ENCODE data around the gene CAPN10.
A peak's percentile ranks its signal among the peaks of the same experiment; 100 is the strongest.

Gene CAPN10

GRCh38 chr2:240577281-240578109, 9.0 kb upstream of the CAPN10 start:
- H3K36me3 ChIP-seq (replicated peaks), result peaks cover 24% of the 10 kb centered on the region

GRCh38 chr2:240578110-240578450, 8.5 kb upstream of the CAPN10 start:
- TF ChIP-seq CTCF (IDR thresholded peaks at IDR 0.05; ENCODE audit: low read depth, low read length, missing control alignments), result no peak
- in situ Hi-C loops (cut with HindIII; ENCODE audit: low pct_ligation_motif_present, low sequenced_read_pairs), result no loop called here
- peaks cover 24% of the 10 kb centered on the region for H3K36me3 ChIP-seq (replicated peaks)
- no peak overlapping the region for H3K4me3 ChIP-seq (ENCODE audit: low read depth, low read length)
- H3K27me3 ChIP-seq (replicated peaks), result no peaks in the 10 kb centered on the region
- no peak for DNase-seq
- no peak overlapping the region for H3K27ac ChIP-seq

More at GRCh38 chr2:240577281-240578109, 9.0 kb upstream of the CAPN10 start:
- in situ Hi-C loops (cut with HindIII; ENCODE audit: low pct_ligation_motif_present, low sequenced_read_pairs), result no loop called here
- Histone ChIP-seq H3K27me3 (replicated peaks) (no peaks in the 10 kb centered on the region), H3K4me3 (ENCODE audit: low read depth, low read length) (no peak overlapping the region), H3K27ac (no peak overlapping the region)
- DNase-seq, result no peak
- TF ChIP-seq CTCF (IDR thresholded peaks at IDR 0.05; ENCODE audit: low read depth, low read length, missing control alignments), result no peak

DNA sequence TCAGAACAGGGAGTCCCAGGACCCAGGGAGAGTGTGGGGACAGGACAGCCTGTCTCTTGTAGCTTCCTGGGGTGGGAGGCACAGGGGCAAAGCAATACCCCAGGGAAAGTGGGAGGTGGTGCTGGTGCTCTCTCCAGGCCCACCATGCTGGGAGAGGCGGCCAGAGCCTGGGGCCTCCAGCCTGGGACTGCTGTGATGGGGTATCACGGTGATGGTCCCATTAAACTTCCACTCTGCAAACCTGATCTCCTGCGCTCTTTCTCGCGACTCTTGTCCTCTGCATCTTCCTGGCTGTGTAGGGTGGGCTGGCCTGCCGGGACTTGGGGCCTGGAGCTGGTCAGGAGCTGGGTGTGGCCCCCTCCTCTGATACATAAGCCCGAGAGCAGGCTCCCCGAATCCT, 8.0 kb upstream of the CAPN10 start:
- Histone ChIP-seq H3K36me3 (replicated peaks) (peaks cover 24% of the 10 kb centered on the region), H3K27me3 (replicated peaks) (no peaks in the 10 kb centered on the region), H3K27ac (no peak overlapping the region), H3K4me3 (ENCODE audit: low read depth, low read length) (no peak overlapping the region)
- no peak for DNase-seq
- no peak for TF ChIP-seq CTCF (IDR thresholded peaks at IDR 0.05; ENCODE audit: low read depth, low read length, missing control alignments)
- in situ Hi-C loops (cut with HindIII; ENCODE audit: low pct_ligation_motif_present, low sequenced_read_pairs), result no loop called here

- in situ Hi-C loops (cut with HindIII; ENCODE audit: low pct_ligation_motif_present, low sequenced_read_pairs), result no loop called here
- no peak for DNase-seq
Observed at GRCh38 chr2:240579071-240579762, 7.3 kb upstream of the CAPN10 start.

DNA sequence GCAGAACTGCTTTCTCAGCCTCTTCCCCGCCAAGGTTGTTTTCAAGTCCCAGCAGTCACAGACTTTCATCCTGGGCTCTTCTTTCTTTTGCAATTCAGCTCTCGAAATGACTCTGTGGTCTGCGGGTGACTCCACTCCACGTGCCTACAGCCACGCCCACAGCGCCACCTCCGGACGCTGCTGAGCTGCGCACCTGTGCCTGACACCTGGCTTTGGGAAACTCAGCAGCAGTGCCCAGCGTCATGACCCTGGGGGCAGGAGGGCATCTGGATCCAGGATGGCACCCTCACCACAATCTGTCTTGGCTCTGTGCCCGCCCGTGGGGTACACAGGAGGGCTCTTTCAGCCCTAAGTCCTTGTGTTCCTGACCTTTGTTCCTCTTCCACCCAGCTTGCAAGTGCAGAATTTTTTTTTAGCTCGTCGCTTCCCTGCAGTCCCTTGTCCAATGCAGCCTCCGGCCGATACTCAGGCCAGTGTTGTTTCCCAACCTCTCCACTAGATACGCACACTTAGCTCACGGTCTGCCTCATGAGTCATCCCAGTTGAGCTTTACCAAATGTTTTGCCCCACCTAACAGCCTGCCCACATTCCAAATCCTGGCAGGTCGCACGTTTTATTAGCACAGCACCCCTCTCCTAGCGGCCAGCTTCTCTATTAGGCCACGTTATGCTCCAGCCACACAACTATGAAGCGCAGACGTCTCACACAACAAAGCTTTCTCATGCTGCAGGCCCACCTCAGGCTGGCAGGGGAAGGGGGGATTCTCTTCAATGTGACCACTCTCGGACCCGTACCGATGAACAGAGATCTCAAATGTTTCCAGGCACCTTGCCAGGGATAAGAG, 6.5 kb upstream of the CAPN10 start:
- peak; percentile 17 for TF ChIP-seq CTCF (IDR thresholded peaks at IDR 0.05; ENCODE audit: low read depth, low read length, missing control alignments)
- Histone ChIP-seq H3K27me3 (replicated peaks) (no peaks in the 10 kb centered on the region), H3K4me3 (ENCODE audit: low read depth, low read length) (no peak overlapping the region), H3K36me3 (replicated peaks) (peaks cover 18% of the 10 kb centered on the region), H3K27ac (no peak overlapping the region)
- in situ Hi-C loops (cut with HindIII; ENCODE audit: low pct_ligation_motif_present, low sequenced_read_pairs), result no loop called here
- DNase-seq, result peak; percentile 59

More at GRCh38 chr2:240579071-240579762, 7.3 kb upstream of the CAPN10 start:
- Histone ChIP-seq H3K27ac (no peak overlapping the region), H3K27me3 (replicated peaks) (no peaks in the 10 kb centered on the region), H3K36me3 (replicated peaks) (peaks cover 24% of the 10 kb centered on the region), H3K4me3 (ENCODE audit: low read depth, low read length) (no peak overlapping the region)
- no peak for TF ChIP-seq CTCF (IDR thresholded peaks at IDR 0.05; ENCODE audit: low read depth, low read length, missing control alignments)
